GM19438 (cell line): ENCODE measurements around the gene NEK10.
A peak's percentile ranks its signal among the peaks of the same experiment; 100 is the strongest.
"Not testable (repeated sequence)": the region's sequence is repeated elsewhere in the genome, so short reads cannot be mapped to it uniquely, and the experiment has no call there.

Experiments used
- ATAC-seq: cut with Tn5 transposase; IDR thresholded peaks from one replicate; pipeline ENCODE4 v1.9.1; 2021; ENCODE audit warnings: low read depth; ENCODE audit not compliant: unreplicated experiment

The NEK10 gene

DNA sequence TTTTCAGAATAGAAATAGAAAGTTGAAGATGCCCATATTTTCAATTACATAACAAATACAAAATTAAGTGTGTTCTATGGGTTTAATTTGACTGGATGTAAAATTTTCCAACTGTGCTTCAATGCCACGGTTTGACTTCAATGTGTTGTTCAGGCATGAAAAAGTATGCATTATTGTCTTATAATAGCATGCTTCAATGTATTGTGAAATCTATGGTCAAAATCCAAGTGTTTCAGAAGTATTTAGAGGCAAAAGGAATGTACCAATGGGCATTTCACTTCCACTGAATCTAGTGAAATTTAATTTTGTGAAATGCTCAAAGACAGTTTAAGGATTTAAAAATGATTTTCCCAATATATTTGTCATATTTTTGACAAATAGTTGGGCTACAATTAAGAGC, 16.0 kb downstream of the NEK10 start:
- ATAC-seq = no peak

- no peak for ATAC-seq
Measured at GRCh38 chr3:27352047-27352446, 17.1 kb downstream of the NEK10 start.

- peak; percentile 79 for ATAC-seq
Measured at GRCh38 chr3:27349832-27350231, 19.4 kb downstream of the NEK10 start.

DNA sequence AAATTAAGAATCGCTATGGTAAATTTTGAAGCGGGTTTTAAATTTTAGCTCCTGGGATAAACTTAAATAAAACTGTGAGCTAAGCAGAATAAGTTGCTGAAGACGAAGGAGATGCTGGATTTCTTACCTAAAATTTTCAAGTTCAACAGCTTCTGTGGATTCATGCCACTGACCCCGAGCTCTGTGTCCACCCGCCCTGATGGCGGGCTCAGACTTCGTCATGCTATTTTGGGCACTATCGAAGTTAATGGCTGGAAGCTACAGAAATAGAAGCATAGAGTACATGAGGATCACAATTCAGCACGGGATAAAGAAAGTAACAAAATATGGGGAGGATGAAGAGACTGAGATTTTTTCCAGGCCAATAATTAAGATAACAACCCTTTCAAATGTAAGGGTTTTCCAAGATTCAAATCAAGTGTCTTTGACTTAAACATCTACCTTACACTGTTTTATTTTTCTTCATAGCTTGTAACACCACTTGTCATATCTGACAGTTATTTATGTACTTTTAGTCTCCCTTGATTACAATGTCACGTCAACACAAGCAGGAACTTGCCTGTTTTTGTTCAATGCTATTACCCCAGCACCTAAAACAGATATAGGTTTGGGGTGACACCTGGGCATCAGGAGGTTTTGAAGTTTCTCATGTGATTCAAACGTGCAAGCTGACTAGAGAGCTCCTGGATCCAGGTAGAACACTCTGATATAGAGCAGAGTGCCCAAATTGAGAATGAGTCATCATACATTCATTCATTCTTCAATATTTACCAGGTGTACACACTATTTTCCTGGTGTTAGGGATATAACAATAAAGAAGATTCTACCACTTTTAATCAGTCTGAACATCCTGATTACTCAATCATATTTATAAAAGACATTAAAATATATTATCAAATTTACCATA, 23.0 kb downstream of the NEK10 start:
- no peak for ATAC-seq

DNA sequence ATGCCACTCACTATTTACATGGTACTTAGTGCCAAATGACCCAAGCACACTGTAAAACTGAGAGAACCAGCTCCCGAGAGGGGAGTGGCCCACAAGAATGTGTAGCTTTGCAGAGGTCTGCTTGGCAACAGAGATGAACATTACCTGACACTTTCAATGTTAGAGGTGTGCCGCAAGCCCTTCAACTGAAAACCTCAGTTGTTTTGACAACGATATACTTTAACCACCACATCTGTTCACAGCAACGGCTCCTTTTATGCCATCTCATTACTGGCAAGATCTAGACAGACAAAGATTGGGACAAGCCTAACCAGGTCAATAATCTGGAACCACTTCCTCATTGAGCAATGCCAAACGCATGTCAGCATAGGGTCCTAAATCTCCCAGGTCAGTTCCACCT, 23.7 kb downstream of the NEK10 start:
- peak; percentile 46 for ATAC-seq

DNA sequence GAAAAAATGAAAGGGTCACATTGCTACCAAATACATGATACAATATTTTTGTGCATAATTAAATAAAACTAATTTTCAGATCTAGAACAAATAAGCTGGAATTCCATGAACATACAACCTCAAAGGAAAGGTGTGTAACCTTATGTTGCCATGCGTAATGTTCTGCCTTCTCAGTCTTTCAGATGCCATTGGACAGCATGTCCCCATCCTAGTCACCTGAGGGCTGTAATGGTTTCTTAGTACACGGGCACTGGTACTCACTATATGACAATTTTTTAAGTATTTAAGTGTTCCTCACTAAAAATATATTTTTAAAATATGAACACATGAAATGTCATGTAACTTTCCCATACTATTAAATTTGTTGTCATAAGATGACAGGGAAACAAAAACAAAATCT, 24.1 kb downstream of the NEK10 start:
- ATAC-seq = no peak

- ATAC-seq = no peak
Measured at GRCh38 chr3:27344192-27344591, 25.0 kb downstream of the NEK10 start.

DNA sequence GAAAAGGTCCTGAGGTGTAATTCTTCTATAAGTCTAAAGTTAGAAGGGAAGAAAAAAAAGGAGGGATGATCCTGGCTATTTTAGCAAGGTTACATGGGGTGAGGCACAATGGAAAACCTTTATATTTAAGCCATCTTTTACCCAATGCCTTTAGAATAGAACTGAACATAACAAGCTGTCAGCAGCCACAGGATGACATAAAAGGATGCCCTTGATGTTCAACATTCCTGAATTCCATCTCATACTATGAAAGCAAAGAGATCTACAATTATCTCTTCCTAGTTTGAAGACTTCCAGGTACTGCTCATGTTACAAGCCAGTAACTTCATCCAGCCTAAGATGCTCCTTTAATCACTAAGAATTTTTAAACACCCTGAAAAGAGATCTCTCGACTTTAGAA, 26.9 kb downstream of the NEK10 start:
- no peak for ATAC-seq

DNA sequence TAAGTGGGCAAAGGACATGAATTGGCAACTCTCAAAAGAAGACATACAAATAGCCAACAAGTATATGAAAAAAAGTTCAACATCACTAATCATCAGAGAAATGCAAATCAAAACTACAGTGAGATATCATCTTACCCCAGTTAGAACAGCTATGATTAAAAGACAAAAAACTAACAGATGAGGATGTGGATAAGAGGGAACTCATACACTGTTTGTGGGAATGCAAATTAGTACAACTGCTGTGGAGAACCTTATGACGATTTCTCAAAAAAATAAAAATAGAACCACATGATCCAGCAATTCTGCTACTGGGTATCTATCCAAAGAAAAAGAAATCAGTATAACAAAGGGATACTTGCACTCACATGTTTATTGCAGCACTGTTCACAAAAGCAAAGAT, 28.6 kb downstream of the NEK10 start:
- ATAC-seq = peak; percentile 79

DNA sequence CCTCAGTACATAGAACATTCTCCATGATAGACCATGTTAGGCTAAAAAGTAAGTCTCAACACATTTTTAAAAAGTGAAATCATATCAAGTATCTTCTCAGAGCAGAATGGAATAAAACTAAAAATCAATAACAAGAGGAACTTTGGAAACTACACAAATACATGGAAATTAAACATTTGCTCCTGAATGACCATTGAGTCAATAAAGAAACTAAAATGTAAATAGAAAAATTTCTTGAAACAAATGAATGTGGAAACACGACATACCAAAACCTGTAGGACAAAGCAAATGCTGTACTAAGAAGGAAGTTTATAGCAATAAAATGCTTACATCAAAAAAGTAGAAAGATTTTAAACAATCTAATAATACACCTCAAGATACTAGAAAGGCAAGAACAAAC, 33.6 kb downstream of the NEK10 start:
- no peak for ATAC-seq

GRCh38 chr3:27333843-27334242, 35.3 kb downstream of the NEK10 start:
- ATAC-seq = no peak

DNA sequence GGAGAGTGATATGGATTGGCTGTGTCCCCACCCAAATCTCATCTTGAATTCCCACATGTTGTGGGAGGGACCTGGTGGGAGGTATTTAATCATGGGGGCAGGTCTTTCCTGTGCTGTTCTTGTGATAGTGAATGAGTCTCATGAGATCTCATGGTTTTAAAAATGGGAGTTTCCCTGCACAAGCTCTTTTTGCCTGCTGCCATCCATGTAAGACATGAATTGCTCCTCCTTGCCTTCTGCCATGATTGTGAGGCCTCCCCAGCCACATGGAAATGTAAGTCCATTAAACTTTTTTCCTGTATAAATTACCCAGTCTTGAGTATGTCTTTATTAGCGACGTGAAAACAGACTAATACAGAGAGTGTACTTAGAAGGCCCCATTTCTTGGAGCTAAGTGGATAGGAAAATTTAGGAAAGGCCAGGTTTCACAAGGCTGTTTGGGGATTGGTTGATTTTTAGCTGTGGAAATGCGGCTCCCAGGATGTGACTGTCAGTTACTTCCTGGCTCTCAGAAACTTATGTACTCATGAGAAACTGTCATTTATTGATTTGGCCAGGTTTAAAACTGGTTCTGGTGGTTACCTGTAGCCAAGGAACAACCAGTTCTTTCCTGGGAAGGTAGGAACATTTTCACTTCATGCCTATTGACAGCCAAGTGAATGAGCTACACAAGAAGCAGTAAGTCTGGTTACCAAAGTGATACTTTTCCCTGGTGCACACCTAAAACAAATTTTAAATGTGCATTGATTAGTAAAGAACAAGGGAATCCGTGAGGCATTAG, 40.0 kb downstream of the NEK10 start:
- not testable (repeated sequence) for ATAC-seq

- ATAC-seq = no peak
Measured at GRCh38 chr3:27326629-27327545, 42.3 kb downstream of the NEK10 start.

DNA sequence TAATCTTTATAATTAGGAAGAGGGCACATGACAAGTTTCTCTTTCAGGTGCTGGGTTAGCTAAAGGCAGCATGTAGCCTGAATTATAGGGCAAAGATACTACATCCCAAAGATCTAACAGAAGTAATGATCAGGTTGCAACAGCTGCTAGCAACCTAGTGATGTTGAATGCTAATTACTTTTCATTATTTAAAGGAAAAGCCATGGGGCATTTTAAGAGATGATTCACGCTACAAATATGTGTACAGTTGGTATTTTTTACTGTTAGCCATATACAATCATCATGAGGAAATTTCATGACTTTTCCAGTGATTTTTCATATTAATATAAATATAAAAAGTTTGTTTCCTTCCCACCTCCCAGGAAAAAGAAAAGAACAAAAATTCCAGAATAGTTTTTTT, 43.0 kb downstream of the NEK10 start:
- ATAC-seq = no peak

DNA sequence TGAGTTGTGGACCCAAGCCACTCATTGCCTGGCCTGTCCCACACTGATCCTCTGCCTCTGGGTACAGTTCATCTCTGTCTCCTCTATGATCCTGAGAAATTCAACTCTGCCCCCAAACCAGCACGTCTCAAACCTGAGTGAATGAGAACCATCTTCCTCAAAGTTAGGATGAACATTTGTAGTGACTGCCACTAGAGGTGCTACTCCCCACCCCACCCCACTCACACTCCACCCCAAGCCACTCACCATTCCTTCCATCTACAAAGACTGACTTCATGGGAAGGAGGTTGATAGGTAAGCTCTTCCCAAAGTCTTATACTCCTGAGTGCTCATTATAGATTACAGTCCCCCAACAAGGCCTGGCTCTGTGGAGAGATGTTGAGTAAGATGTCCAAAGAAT, 43.8 kb downstream of the NEK10 start:
- ATAC-seq = no peak

DNA sequence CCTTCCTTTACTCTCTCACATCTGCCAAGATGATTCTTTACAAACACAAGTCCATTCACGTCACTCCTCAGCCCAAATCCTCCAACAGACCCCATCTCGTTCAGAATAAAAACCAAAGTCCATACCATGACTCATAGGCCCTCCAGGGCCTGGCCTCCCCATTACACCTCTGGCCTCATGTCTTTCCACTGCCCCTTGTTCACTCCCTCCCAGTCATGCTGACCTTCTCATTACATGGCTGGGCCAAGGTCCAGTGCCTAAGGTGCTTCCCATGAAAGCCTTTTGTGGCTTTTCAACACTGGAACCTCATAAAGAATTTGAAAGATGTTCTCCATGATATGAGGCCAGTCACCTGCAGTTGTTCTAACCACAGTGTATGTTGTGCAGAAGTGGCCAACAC, 44.5 kb downstream of the NEK10 start:
- no peak for ATAC-seq

GRCh38 chr3:27323087-27323570, 46.1 kb downstream of the NEK10 start:
- no peak for ATAC-seq

DNA sequence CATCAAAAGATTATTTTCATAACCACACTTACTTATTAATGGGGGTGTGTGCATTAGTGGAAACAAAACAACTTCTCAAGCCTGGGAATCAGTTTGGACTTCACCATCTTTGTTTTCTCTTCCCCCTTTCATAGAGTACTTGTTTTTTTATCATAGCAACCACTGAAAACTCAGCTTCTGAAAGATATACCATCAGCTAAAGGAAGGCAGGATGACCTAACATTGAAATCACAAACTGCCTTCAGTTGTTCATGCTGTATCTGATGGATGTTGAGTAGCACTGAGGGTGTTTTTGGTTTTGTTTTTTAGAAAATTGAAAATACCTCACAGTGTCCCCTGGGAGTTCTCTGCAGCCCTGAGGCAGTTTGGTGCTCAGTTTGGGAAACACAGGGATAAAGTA, 46.5 kb downstream of the NEK10 start:
- no peak for ATAC-seq

DNA sequence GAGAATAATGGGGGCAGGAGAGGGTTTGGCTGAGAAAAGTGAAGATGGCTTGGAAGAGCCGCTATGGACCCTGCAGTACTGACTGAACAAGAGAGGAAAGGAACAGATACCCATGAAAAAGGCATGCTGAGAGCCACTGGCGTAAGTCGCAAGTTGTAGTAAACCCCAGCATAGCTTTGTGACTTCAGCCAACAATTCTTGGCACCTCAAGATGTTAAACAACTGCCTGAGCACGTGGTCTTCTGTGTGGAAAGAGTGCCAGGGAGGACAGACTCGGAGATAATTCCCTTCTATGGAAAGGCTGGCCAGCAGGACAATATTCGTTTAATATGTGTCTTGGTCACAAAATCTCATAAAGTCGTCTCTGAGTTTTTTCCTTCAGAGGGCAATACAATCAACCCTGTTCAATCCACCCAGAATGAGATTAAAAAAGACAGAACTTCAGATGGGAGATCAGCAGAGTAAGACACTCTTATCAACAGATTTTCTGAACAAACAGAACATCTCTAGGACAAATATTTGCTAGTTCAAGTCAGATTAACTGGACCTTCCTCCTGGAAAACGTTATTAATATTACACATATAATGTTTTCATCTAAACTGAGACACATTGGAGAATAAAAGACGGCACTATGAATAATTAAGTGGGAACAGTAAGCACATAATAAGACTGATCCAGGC, 49.2 kb downstream of the NEK10 start:
- no peak for ATAC-seq

- no peak for ATAC-seq
Measured at GRCh38 chr3:27319304-27319703, 49.9 kb downstream of the NEK10 start.
